GM21381 (cell line): Measurements from ENCODE around the gene RALY.
"Not testable (repeated sequence)": the region's sequence is repeated elsewhere in the genome, so short reads cannot be mapped to it uniquely, and the experiment has no call there.

Experiments
- ATAC-seq: cut with Tn5 transposase; IDR thresholded peaks from one replicate; pipeline ENCODE4 v1.9.1; 2021; ENCODE audit warnings: mild to moderate bottlenecking, moderate library complexity; ENCODE audit not compliant: unreplicated experiment

The RALY gene

DNA sequence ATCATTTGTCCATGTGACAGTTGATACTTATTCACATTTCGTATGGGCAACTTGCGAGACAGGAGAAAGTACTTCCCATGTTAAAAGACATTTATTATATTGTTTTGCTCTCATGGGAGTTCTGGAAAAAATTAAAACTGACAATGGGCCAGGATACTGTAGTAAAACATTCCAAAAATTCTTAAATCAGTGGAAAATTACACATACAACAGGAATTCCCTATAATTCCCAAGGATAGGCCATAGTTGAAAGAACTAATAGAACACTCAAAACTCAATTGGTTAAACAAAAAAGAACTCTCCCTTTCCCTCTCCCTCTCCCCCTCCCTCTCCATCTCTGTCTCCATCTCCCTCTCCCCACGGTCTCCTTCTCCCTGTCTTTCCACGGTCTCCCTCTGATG lies 137.8 kb downstream of the RALY start:
- no peak for ATAC-seq

DNA sequence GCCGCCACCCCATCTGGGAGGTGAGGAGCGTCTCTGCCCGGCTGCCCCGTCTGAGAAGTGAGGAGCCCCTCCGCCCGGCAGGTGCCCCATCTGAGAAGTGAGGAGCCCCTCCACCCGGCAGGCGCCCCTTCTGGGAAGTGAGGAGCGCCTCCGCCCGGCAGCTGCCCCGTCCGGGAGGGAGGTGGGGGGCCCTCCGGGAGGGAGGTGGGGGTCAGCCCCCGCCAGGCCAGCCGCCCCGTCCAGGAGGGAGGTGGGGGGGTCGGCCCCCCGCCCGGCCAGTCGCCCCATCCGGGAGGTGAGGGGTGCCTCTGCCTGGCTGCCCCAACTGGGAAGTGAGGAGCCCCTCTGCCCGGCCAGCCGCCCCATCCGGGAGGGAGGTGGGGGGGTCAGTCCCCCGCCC lies 138.8 kb downstream of the RALY start:
- not testable (repeated sequence) for ATAC-seq

DNA sequence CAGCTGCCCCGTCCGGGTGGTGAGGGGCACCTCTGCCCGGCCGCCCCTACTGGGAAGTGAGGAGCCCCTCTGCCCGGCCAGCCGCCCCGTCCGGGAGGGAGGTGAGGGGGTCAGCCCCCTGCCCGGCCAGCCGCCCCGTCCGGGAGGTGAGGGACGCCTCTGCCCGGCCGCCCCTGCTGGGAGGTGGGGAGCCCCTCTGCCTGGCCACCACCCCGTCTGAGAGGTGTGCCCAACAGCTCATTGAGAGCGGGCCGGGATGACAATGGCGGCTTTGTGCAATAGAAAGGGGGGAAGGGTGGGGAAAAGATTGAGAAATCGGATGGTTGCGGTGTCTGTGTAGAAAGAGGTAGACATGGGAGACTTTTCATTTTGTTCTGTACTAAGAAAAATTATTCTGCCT lies 139.2 kb downstream of the RALY start:
- not testable (repeated sequence) for ATAC-seq

DNA sequence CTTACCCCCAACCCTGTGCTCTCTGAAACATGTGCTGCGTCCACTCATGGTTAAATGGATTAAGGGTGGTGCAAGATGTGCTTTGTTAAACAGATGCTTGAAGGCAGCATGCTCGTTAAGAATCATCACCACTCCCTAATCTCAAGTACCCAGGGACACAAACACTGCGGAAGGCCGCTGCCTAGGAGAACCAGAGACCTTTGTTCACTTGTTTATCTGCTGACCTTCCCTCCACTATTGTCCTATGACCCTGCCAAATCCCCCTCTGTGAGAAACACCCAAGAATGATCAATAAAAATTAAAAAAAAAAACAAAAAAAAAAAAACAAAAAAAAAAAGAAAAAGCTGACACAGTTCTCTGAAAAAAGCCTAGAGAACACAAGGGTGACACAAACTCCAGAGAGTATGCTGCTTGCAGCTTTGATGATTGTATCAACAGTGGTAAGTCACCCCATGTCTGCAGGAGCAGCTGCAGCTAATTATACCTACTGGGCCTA lies 139.7 kb downstream of the RALY start:
- not testable (repeated sequence) for ATAC-seq
